22Rv1 (cell line): ENCODE measurements around the gene ADGRB3.
A peak's percentile ranks its signal among the peaks of the same experiment; 100 is the strongest.

Experiments
- H3K27ac ChIP-seq: fragments of 450-650 bp; 2 replicates; pipeline ENCODE4 v1.5.1; 2017
- CTCF ChIP-seq: fragments of 450-650 bp; IDR thresholded peaks from 2 replicates; pipeline ENCODE4 v1.5.1; 2017; ENCODE audit warnings: mild to moderate bottlenecking
- ZFX ChIP-seq: fragments of 450-650 bp; IDR thresholded peaks from 2 replicates; pipeline ENCODE4 v1.6.1; 2017; ENCODE audit warnings: antibody characterized with exemption, borderline replicate concordance

ADGRB3 gene

DNA sequence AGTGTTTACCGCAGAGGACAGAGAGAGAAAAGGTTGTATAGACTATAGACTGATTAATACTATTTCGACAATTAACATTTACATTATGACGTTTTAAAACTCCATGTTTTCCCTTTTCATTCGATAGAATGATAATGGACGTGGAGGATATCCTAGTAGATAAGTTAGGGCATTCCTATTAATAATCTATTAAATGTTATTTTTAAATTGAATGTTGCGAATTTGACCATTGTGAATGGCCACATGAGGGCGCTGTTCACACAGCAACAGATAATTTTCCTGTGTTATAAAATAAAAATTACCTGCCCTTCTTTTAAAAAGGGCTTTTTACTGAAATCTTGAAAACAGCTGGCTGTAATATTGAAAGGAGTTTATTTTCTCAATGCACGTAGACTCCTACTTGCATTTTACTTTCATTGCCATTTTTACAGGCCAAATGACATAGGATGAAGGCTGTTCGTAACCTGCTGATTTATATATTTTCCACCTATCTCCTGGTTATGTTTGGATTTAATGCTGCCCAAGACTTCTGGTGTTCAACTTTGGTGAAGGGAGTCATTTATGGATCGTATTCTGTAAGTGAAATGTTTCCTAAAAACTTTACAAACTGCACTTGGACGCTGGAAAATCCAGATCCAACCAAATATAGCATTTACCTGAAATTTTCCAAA lies 3.3 kb downstream of the ADGRB3 start:
- TF ChIP-seq ZFX (no peak), CTCF (peak; percentile 89)
- no peak overlapping the region for H3K27ac ChIP-seq

DNA sequence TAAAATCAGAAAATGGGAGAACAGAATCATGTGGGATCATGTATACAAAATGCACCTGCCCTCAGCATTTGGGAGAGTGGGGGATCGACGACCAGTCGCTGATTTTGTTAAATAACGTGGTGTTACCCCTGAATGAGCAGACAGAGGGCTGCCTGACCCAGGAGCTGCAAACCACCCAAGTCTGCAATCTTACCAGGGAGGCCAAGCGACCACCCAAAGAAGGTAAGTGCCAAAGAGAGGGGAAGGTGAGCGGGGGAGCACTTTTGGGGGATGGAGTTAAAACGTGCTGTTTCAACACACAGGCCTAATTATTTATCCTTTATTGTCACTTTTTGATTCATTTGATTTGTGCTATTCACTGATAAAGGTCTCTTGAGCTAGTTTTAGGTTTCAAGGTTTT lies 4.1 kb downstream of the ADGRB3 start:
- no peak overlapping the region for H3K27ac ChIP-seq
- TF ChIP-seq CTCF (no peak), ZFX (no peak)

DNA sequence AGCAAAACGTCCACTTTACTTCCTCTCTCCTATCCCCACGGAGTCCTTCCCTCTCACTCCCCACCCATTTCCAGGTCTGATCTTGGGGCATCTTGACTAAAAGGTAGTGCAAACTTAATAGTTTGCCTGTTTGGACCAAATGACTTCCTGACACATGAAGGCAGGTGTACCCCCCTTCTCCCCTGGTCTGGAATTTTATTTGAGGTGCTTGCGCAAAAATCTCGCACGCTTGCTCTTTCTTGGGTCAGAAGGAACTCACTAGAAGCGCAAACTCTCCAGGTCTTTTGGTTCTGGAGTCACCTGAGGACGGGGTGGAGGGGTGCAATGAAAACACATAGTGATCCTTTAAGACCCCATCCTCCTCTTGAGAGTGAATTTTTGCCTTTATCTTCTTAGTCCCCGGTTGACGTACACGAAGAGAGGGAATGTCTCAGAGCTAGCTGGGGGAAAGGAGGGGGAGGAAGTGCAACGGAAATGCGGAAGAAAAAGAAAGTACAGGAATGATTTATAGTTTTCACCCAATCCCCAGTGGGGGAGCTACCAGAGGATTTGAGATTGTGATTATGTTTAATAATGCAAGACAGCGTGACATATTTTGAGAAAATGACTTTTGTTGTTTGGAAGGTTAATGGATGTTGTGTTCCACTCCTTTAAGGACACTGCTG lies 4.9 kb downstream of the ADGRB3 start:
- TF ChIP-seq CTCF (no peak), ZFX (no peak)
- H3K27ac ChIP-seq, result no peak overlapping the region

GRCh38 chr6:68640491-68640835 lies 5.4 kb downstream of the ADGRB3 start:
- no peak overlapping the region for H3K27ac ChIP-seq
- TF ChIP-seq CTCF (no peak), ZFX (no peak)

DNA sequence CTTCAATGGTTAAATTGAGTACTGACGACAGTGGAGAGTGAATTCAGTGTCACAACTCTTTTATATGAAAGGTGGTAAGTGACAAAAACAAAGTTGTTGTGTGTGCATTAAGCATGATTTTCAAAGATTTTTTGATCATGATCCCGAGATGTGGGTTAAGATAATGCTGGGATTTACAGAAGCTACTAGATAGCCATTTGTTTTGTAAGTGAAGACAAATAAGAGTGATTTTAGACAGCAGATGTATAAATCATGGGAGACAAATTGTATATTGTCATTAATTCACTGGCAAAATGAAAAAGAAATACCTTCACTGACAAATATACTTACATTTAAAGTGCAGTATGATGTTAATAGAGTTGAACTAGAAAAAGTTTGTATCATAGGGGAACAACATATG lies 6.1 kb downstream of the ADGRB3 start:
- H3K27ac ChIP-seq, result no peak overlapping the region
- no peak for TF ChIP-seq ZFX
- TF ChIP-seq CTCF, result no peak

DNA sequence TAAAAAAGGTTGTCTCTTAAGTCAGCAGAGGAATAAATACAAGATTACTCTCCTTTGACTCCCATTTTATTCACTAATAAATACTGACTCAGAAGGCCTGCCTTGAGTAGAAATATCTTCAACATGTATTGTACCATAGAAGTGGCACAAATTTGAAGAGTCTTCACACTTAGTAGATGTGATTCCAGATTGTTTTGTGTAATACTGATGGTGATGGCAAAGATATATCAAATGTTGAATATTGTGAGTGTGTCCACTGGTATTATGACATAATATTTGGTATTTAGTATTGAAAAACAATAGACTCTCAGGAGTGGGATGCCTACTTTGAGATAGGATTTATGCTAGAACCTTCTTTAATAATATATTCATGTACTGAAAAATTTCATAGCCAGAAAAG lies 7.0 kb downstream of the ADGRB3 start:
- TF ChIP-seq CTCF, result no peak
- no peak for TF ChIP-seq ZFX
- no peak overlapping the region for H3K27ac ChIP-seq

DNA sequence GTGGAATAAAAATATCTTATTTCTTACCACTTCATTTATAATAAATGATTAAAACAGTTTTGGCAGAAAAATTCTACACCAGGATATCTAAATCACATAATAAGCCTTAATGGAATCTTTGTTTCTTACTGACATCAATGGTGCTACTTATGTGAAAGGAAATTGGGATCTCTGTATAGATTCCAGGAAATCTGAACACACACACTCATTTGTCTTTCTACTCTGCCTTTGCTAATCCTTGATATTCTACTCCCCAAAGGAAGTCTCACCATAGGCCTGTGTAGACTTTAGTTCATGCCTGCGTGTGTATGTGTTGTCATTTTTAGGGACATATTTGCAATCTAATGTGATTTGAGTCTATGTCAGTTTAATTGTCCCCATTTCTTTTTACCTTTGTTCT lies 7.9 kb downstream of the ADGRB3 start:
- no peak overlapping the region for H3K27ac ChIP-seq
- TF ChIP-seq ZFX, result no peak
- no peak for TF ChIP-seq CTCF
